GM20431 (cell line): Measurements from ENCODE around the gene ITIH5.
"Not testable (repeated sequence)": the region's sequence is repeated elsewhere in the genome, so short reads cannot be mapped to it uniquely, and the experiment has no call there.

Experiments
- in situ Hi-C: fragments of 300-500 bp; cut with MseI, MboI; formaldehyde crosslinking; loops from one replicate; pipeline ENCODE4 v1.15.0; 2020; ENCODE audit warnings: low sequenced_read_pairs; ENCODE audit not compliant: unreplicated experiment

Gene ITIH5

GRCh38 chr10:7689591-7689990, 22.8 kb upstream of the ITIH5 start:
- in situ Hi-C loops = loop anchor here (10.0 kb wide), 1 partner anchor 165 kb away; no protein-coding TSS in a partner anchor

- in situ Hi-C loops = loop anchor here (10.0 kb wide), 1 partner anchor 163 kb away; no protein-coding TSS in a partner anchor
Observed at GRCh38 chr10:7687228-7687907, 20.6 kb upstream of the ITIH5 start.

GRCh38 chr10:7686351-7687171, 19.8 kb upstream of the ITIH5 start:
- in situ Hi-C loops = loop anchor here (10.0 kb wide), 1 partner anchor 162 kb away; no protein-coding TSS in a partner anchor

- in situ Hi-C loops = loop anchor here (10.0 kb wide), 1 partner anchor 155 kb away; no protein-coding TSS in a partner anchor
Observed at GRCh38 chr10:7680078-7680477, 13.3 kb upstream of the ITIH5 start.

- in situ Hi-C loops = no loop called here
Observed at GRCh38 chr10:7679256-7679655, 12.5 kb upstream of the ITIH5 start.

- in situ Hi-C loops = no loop called here
Observed at GRCh38 chr10:7672341-7673134, 5.8 kb upstream of the ITIH5 start.

- in situ Hi-C loops = no loop called here
Observed at GRCh38 chr10:7670157-7670556, 3.4 kb upstream of the ITIH5 start.

- in situ Hi-C loops = no loop called here
Observed at GRCh38 chr10:7667262-7668141, 736 bp upstream of the ITIH5 start.

GRCh38 chr10:7665767-7666166, 999 bp downstream of the ITIH5 start:
- in situ Hi-C loops = no loop called here

- in situ Hi-C loops = no loop called here
Observed at GRCh38 chr10:7664707-7665106, 2.1 kb downstream of the ITIH5 start.

GRCh38 chr10:7662522-7662921, 4.2 kb downstream of the ITIH5 start:
- in situ Hi-C loops = no loop called here

GRCh38 chr10:7659560-7659959, 7.2 kb downstream of the ITIH5 start:
- in situ Hi-C loops = no loop called here

GRCh38 chr10:7657552-7657951, 9.2 kb downstream of the ITIH5 start:
- in situ Hi-C loops = no loop called here

GRCh38 chr10:7657079-7657478, 9.7 kb downstream of the ITIH5 start:
- in situ Hi-C loops = not testable (repeated sequence)

GRCh38 chr10:7651853-7652470, 14.8 kb downstream of the ITIH5 start:
- in situ Hi-C loops = no loop called here

- in situ Hi-C loops = no loop called here
Observed at GRCh38 chr10:7649673-7650300, 17.0 kb downstream of the ITIH5 start.

- in situ Hi-C loops = no loop called here
Observed at GRCh38 chr10:7647062-7647664, 19.6 kb downstream of the ITIH5 start.

GRCh38 chr10:7642491-7643011, 24.2 kb downstream of the ITIH5 start:
- in situ Hi-C loops = no loop called here
